Liver (tissue), 3 donors: Measurements from ENCODE around the gene NEK6.

Experiments
- EGR1 ChIP-seq, 2 donors: IDR thresholded peaks; 2 replicates each; pipeline ENCODE4 v1.6.1; 2016 to 2018; ENCODE audit warnings: antibody characterized with exemption in 2 of 2, low read depth in 2 of 2
- RAD21 ChIP-seq, 2 donors: IDR thresholded peaks; 2 replicates each; pipeline ENCODE4 v1.6.1; 2016; ENCODE audit warnings: antibody characterized with exemption in 2 of 2, mild to moderate bottlenecking in 2 of 2
- YY1 ChIP-seq: IDR thresholded peaks from 2 replicates; pipeline ENCODE4 v1.6.1; 2016; ENCODE audit warnings: antibody characterized with exemption, mild to moderate bottlenecking
- TF ChIP-seq, protein P1 (sequence below): fragments of 150-350 bp; IDR thresholded peaks from 2 replicates; pipeline ENCODE4 v1.5.1; 2017; ENCODE audit warnings: improper control_type of control experiment, low read depth, low read length; ENCODE audit not compliant: missing input control
- TF ChIP-seq, protein P2 (sequence below): IDR thresholded peaks from 2 replicates; pipeline ENCODE4 v1.6.1; 2016; ENCODE audit warnings: antibody characterized with exemption
- TF ChIP-seq, protein P3 (sequence below): IDR thresholded peaks from 2 replicates; pipeline ENCODE4 v1.6.1; 2016; ENCODE audit warnings: antibody characterized with exemption
- TF ChIP-seq, protein P4 (sequence below): IDR thresholded peaks from 2 replicates; pipeline ENCODE4 v1.6.1; 2016; ENCODE audit warnings: antibody characterized with exemption, mild to moderate bottlenecking
- TF ChIP-seq, protein P5 (sequence below): IDR thresholded peaks from 2 replicates; pipeline ENCODE4 v1.6.1; 2016; ENCODE audit warnings: antibody characterized with exemption
- donor health status: healthy.
- donor health status: healthy.

DNA sequence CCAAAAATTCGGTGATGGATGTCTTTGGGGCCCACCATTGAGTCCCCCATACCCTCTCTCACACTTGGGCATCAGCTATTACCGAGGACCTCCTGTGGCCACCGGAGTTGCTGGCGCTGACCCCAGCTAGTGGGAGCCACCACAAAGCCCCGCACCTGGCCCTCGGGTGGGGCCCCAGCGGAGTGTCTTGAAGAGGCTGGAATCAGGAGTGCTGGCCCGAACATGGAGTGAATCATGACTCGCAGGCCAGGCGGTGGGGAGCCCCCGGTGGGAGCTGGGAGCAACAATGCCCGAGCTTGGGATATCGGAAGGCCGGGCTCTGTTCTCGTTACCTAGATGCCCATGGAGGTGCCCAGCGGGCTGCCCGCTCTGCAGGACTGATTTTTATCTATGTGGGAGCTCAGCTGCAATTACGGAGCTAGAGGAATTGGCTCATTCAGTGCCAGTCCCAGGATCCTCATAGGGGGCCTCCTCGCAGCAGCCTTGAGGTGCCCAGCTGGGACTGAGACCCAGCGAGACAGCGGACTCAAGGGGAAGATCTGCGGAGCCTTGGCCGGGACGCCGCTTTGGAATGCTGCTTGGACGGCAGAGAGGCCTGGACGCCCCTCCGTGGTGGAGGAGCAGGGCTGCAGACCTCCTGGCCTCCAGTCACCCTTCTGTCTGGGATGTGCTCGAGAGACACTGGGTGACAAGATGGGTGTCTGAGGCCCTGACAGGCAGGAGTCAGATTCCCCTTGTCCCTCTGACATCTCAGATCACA, 86.7 kb downstream of the NEK6 start:
- TF ChIP-seq, protein P1, sequence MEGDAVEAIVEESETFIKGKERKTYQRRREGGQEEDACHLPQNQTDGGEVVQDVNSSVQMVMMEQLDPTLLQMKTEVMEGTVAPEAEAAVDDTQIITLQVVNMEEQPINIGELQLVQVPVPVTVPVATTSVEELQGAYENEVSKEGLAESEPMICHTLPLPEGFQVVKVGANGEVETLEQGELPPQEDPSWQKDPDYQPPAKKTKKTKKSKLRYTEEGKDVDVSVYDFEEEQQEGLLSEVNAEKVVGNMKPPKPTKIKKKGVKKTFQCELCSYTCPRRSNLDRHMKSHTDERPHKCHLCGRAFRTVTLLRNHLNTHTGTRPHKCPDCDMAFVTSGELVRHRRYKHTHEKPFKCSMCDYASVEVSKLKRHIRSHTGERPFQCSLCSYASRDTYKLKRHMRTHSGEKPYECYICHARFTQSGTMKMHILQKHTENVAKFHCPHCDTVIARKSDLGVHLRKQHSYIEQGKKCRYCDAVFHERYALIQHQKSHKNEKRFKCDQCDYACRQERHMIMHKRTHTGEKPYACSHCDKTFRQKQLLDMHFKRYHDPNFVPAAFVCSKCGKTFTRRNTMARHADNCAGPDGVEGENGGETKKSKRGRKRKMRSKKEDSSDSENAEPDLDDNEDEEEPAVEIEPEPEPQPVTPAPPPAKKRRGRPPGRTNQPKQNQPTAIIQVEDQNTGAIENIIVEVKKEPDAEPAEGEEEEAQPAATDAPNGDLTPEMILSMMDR, result no peak
- no peak for TF ChIP-seq EGR1 (IDR thresholded peaks at IDR 0.05; ENCODE audit: low read depth in 2 of 2)
- TF ChIP-seq, protein P2, sequence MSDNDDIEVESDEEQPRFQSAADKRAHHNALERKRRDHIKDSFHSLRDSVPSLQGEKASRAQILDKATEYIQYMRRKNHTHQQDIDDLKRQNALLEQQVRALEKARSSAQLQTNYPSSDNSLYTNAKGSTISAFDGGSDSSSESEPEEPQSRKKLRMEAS, result no peak
- TF ChIP-seq, protein P3, sequence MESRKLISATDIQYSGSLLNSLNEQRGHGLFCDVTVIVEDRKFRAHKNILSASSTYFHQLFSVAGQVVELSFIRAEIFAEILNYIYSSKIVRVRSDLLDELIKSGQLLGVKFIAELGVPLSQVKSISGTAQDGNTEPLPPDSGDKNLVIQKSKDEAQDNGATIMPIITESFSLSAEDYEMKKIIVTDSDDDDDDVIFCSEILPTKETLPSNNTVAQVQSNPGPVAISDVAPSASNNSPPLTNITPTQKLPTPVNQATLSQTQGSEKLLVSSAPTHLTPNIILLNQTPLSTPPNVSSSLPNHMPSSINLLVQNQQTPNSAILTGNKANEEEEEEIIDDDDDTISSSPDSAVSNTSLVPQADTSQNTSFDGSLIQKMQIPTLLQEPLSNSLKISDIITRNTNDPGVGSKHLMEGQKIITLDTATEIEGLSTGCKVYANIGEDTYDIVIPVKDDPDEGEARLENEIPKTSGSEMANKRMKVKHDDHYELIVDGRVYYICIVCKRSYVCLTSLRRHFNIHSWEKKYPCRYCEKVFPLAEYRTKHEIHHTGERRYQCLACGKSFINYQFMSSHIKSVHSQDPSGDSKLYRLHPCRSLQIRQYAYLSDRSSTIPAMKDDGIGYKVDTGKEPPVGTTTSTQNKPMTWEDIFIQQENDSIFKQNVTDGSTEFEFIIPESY, result no peak
- no peak for TF ChIP-seq YY1
- TF ChIP-seq RAD21 (IDR thresholded peaks at IDR 0.05), result no peak
- TF ChIP-seq, protein P4, sequence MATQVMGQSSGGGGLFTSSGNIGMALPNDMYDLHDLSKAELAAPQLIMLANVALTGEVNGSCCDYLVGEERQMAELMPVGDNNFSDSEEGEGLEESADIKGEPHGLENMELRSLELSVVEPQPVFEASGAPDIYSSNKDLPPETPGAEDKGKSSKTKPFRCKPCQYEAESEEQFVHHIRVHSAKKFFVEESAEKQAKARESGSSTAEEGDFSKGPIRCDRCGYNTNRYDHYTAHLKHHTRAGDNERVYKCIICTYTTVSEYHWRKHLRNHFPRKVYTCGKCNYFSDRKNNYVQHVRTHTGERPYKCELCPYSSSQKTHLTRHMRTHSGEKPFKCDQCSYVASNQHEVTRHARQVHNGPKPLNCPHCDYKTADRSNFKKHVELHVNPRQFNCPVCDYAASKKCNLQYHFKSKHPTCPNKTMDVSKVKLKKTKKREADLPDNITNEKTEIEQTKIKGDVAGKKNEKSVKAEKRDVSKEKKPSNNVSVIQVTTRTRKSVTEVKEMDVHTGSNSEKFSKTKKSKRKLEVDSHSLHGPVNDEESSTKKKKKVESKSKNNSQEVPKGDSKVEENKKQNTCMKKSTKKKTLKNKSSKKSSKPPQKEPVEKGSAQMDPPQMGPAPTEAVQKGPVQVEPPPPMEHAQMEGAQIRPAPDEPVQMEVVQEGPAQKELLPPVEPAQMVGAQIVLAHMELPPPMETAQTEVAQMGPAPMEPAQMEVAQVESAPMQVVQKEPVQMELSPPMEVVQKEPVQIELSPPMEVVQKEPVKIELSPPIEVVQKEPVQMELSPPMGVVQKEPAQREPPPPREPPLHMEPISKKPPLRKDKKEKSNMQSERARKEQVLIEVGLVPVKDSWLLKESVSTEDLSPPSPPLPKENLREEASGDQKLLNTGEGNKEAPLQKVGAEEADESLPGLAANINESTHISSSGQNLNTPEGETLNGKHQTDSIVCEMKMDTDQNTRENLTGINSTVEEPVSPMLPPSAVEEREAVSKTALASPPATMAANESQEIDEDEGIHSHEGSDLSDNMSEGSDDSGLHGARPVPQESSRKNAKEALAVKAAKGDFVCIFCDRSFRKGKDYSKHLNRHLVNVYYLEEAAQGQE, result no peak
- TF ChIP-seq, protein P5, sequence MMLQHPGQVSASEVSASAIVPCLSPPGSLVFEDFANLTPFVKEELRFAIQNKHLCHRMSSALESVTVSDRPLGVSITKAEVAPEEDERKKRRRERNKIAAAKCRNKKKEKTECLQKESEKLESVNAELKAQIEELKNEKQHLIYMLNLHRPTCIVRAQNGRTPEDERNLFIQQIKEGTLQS, result no peak
